HPDE6-E6E7 (cell line): ENCODE measurements around the gene ACTA2.

ENCODE experiments used
- DNase-seq: peaks from one replicate; pipeline ENCODE4 v3.0.0; 2011; ENCODE audit warnings: missing footprints; ENCODE audit errors: extremely low spot score

ACTA2 gene

DNA sequence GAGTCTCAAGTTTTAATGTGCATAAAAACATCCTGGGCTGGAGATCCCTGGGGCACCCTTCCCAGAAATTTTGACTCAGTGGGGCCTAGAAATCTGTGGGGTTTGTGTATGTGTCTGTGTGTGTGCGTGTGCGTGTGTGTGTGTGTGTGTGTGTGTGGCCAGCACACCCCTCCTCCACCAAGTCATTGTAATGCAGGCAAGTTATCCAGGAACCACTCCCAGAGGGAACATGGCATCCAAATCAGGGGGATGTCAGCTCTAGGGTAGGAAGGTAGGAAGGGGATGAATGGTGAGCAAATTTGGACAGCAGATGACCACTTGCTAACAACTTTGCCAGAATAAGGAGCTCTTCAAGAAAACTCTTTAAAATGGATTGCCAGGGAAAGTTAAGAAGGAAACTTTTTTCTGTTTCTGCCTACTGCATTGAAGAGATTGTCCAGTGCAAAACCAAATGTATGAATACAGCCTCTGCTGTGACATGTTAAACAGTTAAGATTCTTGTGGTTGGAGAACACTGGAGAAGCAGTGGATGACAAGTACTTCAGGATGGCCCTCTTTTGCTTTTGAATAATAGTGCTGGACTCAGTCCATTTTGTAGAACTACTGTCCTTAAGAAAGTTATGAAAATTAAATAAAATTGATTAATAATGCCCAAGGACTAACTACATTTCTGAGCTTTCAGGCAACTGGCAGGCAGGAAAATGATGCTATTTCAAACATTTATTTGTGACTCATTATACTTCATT, 60.2 kb downstream of the ACTA2 start:
- no peak for DNase-seq

DNA sequence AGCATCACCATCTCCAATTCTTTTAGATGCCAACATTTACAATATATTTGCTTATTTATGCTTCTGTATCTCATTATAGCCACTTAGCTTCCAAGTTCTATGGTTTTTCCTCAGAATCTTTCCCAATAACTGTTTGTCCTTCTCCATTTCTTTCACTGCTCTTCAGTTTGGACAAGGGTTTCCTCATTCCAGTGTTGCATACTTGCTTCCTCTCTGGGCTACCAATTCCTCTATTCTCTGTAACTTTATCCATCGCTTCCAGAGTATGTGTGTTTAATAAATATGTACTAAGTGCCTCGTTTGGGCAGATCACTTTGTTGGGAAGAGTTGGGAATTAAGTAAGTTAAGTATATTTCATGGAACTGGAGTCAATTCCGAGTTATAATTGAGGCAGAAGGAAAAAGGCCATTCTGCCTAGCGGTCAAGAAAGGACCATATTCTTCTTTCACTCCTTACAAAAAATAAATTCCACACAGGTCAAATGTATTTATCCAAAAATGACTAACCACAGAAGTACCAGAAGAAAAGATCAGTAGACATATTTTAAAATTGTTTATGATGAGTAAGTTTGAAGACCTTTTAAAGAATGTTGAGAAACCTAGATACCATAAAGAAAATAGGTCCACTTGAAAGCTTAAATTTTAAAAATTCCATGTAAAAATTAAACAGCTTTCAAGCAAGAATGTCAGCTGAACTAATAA, 61.7 kb downstream of the ACTA2 start:
- DNase-seq = no peak

DNA sequence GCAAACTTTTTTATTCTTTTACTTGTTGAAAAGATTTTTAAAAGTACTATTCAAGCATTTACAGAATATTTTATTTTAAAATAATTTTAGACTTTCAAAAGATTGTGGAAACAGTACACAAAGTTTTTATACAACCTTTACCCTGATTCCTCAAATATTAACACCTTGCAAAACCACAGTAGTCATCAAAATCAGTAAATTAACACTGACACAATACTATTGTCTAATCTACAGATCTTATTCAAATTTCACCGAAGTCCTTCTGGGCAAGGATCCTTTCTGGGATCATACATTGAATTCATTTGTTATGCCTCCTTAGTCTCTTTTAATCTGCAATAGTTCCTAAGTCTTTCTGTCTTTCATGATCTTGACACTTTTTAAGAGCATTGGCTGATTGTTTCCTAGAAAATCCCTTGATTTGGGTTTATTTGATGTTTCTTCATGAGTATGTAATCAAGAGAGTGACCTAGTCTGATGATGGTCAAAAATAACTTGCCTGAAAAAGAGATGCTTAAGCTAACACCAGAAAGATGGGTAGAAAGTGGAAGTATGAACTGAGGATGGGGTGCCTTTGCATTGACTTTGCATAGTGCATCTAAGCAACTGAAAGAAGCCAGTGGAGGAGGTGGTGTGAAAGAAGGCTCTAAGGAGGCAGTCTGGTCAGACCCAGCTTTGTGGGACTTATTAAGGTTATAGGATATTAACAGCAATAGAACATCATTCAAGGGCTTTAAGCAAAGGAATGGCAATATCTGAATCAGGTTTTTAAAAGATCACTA, 62.8 kb downstream of the ACTA2 start:
- no peak for DNase-seq

DNA sequence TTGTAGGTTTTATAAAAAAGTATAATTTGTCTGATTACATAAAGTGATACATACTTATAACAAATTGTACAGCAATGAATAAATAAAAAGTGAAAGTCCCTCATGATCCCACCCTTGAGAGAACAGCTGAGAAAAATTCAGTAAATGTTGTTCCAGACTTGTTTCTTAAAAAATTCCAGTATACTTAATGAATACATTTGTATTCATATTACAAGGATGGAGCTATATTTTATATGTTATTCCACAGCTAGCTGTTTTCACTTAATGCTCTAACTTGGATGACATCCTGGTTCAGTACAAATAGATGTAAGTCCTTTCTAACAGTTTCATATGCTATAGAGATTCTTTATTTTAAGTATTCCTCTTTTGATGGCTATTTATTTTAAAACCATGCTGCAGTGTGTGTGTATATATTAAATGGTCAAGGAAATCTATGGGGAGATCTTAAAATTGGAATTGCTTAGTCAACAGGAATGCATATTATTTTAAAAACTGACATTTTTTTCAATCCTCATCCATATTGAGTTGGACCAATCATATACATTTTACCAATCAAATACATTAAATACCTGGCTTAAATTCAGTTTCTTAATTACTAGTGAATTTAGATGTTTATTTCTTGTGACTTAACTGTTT, 63.6 kb downstream of the ACTA2 start:
- no peak for DNase-seq

DNA sequence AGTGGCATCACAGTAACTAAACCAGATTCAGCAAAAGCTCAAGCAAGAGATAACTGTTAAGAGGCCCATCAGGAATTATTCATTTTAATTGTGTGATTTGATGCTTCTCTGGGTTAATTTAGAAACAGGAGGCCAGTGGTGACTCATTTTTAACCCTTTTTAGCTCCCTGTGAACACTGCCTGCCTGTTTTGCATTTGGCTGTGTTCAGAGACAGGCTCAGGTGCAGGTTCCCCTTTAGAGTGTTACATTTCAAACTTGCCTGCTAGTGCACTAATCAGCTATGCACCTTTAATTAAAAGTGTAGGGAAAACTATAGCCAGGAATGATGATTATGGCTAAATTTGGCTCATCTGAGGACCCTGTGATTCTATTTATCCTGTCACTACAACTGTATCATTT, 66.0 kb downstream of the ACTA2 start:
- DNase-seq = no peak
